Measurements from ENCODE around the gene ANKMY1. TPM values are rescaled to one million over a fixed set of nuclear protein-coding genes. Genes with fewer than 3 reads are reported as not detected.

Gene ANKMY1
- total and polyA plus RNA-seq, 2 of the 13 experiments (the other 11 are each of a cell fraction or from before 2014, with no cell fraction given), result 11.7 to 18.8 TPM

- TF ChIP-seq MLXIP (CRISPR knock-in tag; IDR thresholded peaks at IDR 0.05; ENCODE audit: borderline replicate concordance), result peak; percentile 26; the same call in 1 of the 2 replicates
- no peak; the same call in 1 of the 2 replicates for TF ChIP-seq WIZ (CRISPR knock-in tag; IDR thresholded peaks at IDR 0.05)
- peak; percentile 93 for TF ChIP-seq TFAP4 (IDR thresholded peaks at IDR 0.05; ENCODE audit: borderline replicate concordance, low read depth)
- no peak for TF ChIP-seq MBD4 (IDR thresholded peaks at IDR 0.05; ENCODE audit: borderline replicate concordance, low read length)
- TF ChIP-seq NCOR1 (IDR thresholded peaks at IDR 0.05; ENCODE audit: borderline replicate concordance, low read length), result no peak; the same call in 1 of the 2 replicates
- no peak for TF ChIP-seq THAP9 (CRISPR knock-in tag; IDR thresholded peaks at IDR 0.05; ENCODE audit: borderline replicate concordance)
- TF ChIP-seq ZNF598 (CRISPR knock-in tag; IDR thresholded peaks at IDR 0.05; ENCODE audit: borderline replicate concordance), result peak; percentile 88; the same call in 1 of the 2 replicates
- no peak for TF ChIP-seq ZNF7 (CRISPR knock-in tag; IDR thresholded peaks at IDR 0.05)
- peak; percentile 58 for TF ChIP-seq ZNF891 (CRISPR knock-in tag; IDR thresholded peaks at IDR 0.05)
- TF ChIP-seq ZBTB37 (CRISPR knock-in tag; IDR thresholded peaks at IDR 0.05), result no peak
- no peak for TF ChIP-seq RBM22 (optimal IDR thresholded peaks at IDR 0.05; ENCODE audit: low read length)
- peak; percentile 76 for TF ChIP-seq NFYC (CRISPR knock-in tag; IDR thresholded peaks at IDR 0.05)
- TF ChIP-seq CENPBD1 (CRISPR knock-in tag; IDR thresholded peaks at IDR 0.05; ENCODE audit: borderline replicate concordance, low read depth), result no peak; the same call in 1 of the 2 replicates
- TF ChIP-seq SETDB1 (CRISPR knock-in tag; IDR thresholded peaks at IDR 0.05; ENCODE audit: borderline replicate concordance), result no peak
Observed at GRCh38 chr2:240560480-240561324, 2.9 kb upstream of the ANKMY1 start (continued).

Measured in HepG2 (cell line).